Liver (tissue), 3 donors: ENCODE measurements around the gene NEK10.

Experiments used
- CTCF ChIP-seq: fragments of 150-350 bp; IDR thresholded peaks from 2 replicates; pipeline ENCODE4 v1.5.1; 2017; ENCODE audit warnings: improper control_type of control experiment, low read depth, low read length; ENCODE audit not compliant: missing input control
- RAD21 ChIP-seq, 2 donors: IDR thresholded peaks; 2 replicates each; pipeline ENCODE4 v1.6.1; 2016; ENCODE audit warnings: antibody characterized with exemption in 2 of 2, mild to moderate bottlenecking in 2 of 2
- SP1 ChIP-seq: IDR thresholded peaks from 2 replicates; pipeline ENCODE4 v1.6.1; 2018; ENCODE audit warnings: antibody characterized with exemption, mild to moderate bottlenecking
- TF ChIP-seq, protein P1 (sequence below): IDR thresholded peaks from 2 replicates; pipeline ENCODE4 v1.6.1; 2016; ENCODE audit warnings: antibody characterized with exemption
- donor health status: healthy.
- donor health status: healthy.

- TF ChIP-seq SP1 (peak; percentile 13), CTCF (no peak), RAD21 (IDR thresholded peaks at IDR 0.05) (no peak)
- TF ChIP-seq, protein P1, sequence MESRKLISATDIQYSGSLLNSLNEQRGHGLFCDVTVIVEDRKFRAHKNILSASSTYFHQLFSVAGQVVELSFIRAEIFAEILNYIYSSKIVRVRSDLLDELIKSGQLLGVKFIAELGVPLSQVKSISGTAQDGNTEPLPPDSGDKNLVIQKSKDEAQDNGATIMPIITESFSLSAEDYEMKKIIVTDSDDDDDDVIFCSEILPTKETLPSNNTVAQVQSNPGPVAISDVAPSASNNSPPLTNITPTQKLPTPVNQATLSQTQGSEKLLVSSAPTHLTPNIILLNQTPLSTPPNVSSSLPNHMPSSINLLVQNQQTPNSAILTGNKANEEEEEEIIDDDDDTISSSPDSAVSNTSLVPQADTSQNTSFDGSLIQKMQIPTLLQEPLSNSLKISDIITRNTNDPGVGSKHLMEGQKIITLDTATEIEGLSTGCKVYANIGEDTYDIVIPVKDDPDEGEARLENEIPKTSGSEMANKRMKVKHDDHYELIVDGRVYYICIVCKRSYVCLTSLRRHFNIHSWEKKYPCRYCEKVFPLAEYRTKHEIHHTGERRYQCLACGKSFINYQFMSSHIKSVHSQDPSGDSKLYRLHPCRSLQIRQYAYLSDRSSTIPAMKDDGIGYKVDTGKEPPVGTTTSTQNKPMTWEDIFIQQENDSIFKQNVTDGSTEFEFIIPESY: no peak
These were observed 23.7 kb downstream of the NEK10 start for GRCh38 chr3:27345493-27345892.
